Fibroblast of pulmonary artery (primary cell): ENCODE results near the gene ANKRD31.

ENCODE experiments used
- DNase-seq: peaks from one replicate; pipeline ENCODE4 v3.0.0-alpha.2; 2010; ENCODE audit warnings: low read depth
- H3K4me3 ChIP-seq: replicated peaks from 2 replicates; pipeline ENCODE4 v1.5.1; 2011; ENCODE audit warnings: low read depth, mild to moderate bottlenecking, control low read depth, low read length, moderate library complexity
- TF ChIP-seq, protein P1 (sequence below): IDR thresholded peaks from 2 replicates; pipeline ENCODE4 v1.5.1; 2011; ENCODE audit warnings: mild to moderate bottlenecking, control low read depth, low read length, inconsistent platforms; ENCODE audit errors: missing control alignments

The ANKRD31 gene

DNA sequence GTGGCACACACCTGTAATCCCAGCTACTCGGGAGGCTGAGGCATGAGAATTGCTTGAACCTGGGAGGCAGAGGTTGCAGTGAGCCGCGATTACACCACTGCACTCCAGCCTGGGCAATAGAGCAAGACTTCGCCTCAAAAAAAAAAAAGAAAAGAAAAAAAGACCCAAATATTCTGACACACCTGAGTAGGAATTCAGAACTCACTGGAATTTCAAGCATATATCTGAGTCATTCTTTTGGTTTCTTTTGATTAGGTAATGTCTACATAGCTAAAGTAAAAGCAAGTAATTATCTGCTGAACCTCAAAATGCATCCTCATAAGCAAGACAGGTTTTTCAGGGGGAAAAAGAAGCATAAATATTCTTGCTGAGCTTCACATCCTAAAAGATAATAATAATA, 35.9 kb downstream of the ANKRD31 start:
- no peak overlapping the region for H3K4me3 ChIP-seq
- no peak for DNase-seq
- TF ChIP-seq, protein P1, sequence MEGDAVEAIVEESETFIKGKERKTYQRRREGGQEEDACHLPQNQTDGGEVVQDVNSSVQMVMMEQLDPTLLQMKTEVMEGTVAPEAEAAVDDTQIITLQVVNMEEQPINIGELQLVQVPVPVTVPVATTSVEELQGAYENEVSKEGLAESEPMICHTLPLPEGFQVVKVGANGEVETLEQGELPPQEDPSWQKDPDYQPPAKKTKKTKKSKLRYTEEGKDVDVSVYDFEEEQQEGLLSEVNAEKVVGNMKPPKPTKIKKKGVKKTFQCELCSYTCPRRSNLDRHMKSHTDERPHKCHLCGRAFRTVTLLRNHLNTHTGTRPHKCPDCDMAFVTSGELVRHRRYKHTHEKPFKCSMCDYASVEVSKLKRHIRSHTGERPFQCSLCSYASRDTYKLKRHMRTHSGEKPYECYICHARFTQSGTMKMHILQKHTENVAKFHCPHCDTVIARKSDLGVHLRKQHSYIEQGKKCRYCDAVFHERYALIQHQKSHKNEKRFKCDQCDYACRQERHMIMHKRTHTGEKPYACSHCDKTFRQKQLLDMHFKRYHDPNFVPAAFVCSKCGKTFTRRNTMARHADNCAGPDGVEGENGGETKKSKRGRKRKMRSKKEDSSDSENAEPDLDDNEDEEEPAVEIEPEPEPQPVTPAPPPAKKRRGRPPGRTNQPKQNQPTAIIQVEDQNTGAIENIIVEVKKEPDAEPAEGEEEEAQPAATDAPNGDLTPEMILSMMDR: no peak

DNA sequence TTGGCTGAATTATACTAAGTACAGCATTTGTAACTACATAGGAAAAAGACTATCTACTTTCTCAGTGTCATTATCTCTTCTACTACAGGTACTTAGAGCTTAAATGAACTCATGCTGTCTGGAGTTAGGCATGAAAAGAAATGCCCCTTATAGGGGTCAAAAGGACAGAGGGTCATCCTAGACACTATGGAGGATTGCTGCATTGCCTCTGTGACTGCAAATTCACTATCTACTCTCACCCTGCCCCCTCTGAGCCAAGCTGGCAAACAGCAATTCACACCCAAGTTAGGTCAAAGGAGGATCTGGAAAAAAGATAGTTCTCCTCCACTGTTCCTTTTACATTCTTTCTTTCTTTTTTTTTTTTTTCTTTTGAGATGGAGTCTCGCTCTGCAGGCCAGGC, 36.7 kb downstream of the ANKRD31 start:
- no peak for DNase-seq
- TF ChIP-seq, protein P1: no peak

DNA sequence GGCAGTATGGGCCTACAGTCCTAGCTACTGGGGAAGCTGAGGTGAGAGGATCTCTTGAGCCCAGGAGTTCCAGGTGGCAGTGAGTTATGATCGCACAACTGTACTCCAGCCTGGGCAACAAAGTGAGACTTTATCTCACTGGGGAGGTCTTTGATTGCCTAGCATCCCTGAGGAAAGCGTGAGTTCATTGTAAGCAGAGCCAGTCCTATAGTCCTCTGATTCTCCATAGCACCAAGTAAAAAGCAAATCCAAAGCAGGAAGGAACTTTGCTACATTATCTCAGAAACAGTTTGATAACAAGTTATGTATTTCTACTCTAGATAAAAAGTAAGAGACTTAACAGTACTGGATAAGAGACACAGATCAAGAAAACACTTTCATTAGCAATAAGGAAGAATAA, 37.6 kb downstream of the ANKRD31 start:
- H3K4me3 ChIP-seq: no peak overlapping the region
- DNase-seq: no peak
- TF ChIP-seq, protein P1: no peak

More for the DNA sequence above, 36.7 kb downstream of the ANKRD31 start:
- H3K4me3 ChIP-seq: no peak overlapping the region

DNA sequence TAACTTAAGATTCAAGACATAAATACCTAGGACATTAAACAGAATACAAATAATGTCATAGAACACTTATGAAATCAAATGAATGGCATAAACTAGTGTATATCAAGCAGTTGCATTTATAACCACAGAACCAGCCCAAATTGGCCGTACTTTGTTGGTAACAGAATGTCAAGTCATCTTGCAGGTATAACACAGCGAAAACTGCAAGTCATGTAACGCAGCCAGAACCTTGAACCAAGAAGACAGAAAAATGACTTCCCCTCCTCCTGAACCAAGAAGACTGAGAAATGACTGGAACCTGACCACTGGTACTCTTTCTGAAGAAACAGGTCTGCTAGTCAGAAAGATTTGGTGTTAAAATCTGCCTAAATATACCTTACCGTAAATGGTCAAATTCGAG, 38.9 kb downstream of the ANKRD31 start:
- TF ChIP-seq, protein P1: no peak
- DNase-seq: no peak
- H3K4me3 ChIP-seq: no peak overlapping the region

DNA sequence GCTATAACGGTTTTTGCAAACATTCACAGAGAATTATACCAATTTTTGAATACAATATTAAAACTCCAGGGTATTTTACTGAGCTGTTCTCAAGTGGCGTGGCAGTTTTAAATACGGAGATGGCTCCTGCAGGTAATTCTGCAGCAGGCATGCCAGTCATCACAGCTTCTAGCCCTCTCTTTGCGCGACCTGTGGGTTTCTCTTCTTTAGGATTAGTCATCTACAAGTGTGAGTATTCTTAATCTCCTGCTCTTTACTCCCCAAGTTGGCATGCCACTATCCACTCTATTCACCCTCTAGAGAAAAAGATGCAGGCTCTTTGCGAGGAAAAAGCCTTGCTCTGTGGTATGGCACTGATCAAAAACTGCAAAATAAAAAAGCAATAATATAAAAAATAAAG, 43.9 kb downstream of the ANKRD31 start:
- DNase-seq: no peak
- no peak overlapping the region for H3K4me3 ChIP-seq
- TF ChIP-seq, protein P1: no peak

DNA sequence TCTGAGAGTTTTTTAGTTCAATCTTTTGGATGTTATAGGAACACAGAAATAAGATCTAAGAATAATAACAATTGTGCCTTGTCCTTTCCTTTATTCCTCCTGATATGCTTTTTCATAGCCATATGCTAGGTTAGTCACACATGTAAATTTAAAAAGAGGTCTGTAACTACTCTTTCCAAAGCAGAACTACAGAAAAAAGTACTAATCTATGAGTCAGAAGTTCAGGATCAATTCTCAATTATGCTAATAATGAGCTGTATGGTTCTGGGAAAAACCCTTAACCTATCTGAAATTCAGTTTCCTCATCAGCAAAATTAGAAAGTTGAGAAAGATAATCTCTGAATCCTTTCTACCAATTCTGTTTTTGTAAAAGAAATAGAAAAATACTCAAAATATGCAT, 44.4 kb downstream of the ANKRD31 start:
- TF ChIP-seq, protein P1: no peak
- DNase-seq: no peak

DNA sequence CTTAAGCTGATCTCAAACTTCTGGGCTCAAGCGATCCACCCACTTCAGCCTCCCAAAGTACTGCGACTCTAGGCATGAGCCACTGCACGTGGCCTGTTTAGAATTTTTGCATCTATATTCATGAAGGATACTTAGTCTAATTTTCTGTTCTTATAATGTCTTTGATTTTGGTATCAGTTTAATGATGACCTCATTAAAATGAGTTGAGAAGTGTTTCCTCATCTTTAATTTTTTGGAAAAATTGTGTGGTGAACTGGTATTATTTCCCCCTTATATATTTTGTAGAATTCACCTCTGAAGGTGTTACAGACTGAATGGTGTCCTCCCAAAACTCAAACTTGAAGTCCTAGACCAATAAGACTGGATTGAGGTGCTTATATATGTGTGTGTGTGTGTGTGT, 46.5 kb downstream of the ANKRD31 start:
- H3K4me3 ChIP-seq: no peak overlapping the region
- TF ChIP-seq, protein P1: no peak
- no peak for DNase-seq

More for the DNA sequence above, 44.4 kb downstream of the ANKRD31 start:
- no peak overlapping the region for H3K4me3 ChIP-seq
